ENCODE data around the gene SCNN1G. TPM values are rescaled to one million over a fixed set of nuclear protein-coding genes. Genes with fewer than 3 reads are reported as not detected.

Gene SCNN1G
- total and polyA plus RNA-seq, 2 of the 13 experiments (the other 11 are each of a cell fraction or from before 2014, with no cell fraction given): not detected

- no peak for TF ChIP-seq HMG20B (CRISPR knock-in tag; conservative IDR thresholded peaks at IDR 0.05)
These were observed 52.6 kb downstream of the SCNN1G start (continued) for GRCh38 chr16:23235176-23235575.

GRCh38 chr16:23236983-23237382, 54.4 kb downstream of the SCNN1G start:
- Histone ChIP-seq H3K36me3 (replicated peaks in 1 of 2; ENCODE audit: control insufficient read depth in 1 of 2, insufficient read depth in 2 of 2, low read length in 2 of 2) (no peaks in the 10 kb centered on the region), H3K27ac (ENCODE audit: extremely low read length, insufficient read depth, low read length) (no peak overlapping the region), H2AFZ (ENCODE audit: low read length) (no peak overlapping the region), H3K27me3 (ENCODE audit: control insufficient read depth in 1 of 2, insufficient read depth in 2 of 2, low read length in 2 of 2) (peaks cover 2 to 24% of the 10 kb centered on the region in 2 experiments; a peak in 2 of 5 replicates), H3K4me2 (ENCODE audit: low read depth, low read length) (no peak overlapping the region), H3K79me2 (ENCODE audit: insufficient read depth, low read length) (no peaks in the 10 kb centered on the region), H4K20me1 (ENCODE audit: insufficient read depth, low read length) (no peaks in the 10 kb centered on the region), H3K9me3 (ENCODE audit: low read length) (no peaks in the 10 kb centered on the region), H3K4me3 (replicated peaks in 1 of 3; ENCODE audit: insufficient read depth in 1 of 3, low read depth in 2 of 3, low read length in 3 of 3) (no peak overlapping the region), H3K9ac (ENCODE audit: insufficient read depth, low read depth, low read length) (no peak overlapping the region), H3K4me1 (ENCODE audit: insufficient read depth, low read length) (peaks cover 14% of the 10 kb centered on the region)
- POLR2A ChIA-PET: no interaction called here
- in situ Hi-C loops (cut with HindIII; ENCODE audit: extremely low pct_ligation_motif_present, low pct_unique_long_range_greater_than_20kb): no loop called here
- FAIRE-seq: no peak
- WGBS (ENCODE audit: low lambda C conversion rate): 5% methylated on average over 1 of the region's 1 CpG
- no TSS peak for BruUV-seq (replicated peaks)
- CTCF ChIA-PET (ENCODE audit: low intra/inter-chr PET ratio, low total read pairs): no interaction called here
- no peak for DNase-seq (ENCODE audit: low spot score)
- intact Hi-C loops (cut with micrococcal nuclease; ENCODE audit: unreplicated experiment): no loop called here
- no peak for ATAC-seq
- TF ChIP-seq RAD51 (IDR thresholded peaks at IDR 0.05; ENCODE audit: borderline replicate concordance): peak; percentile 28; the same call in 1 of the 2 replicates
- no peak for TF ChIP-seq ZNF225 (CRISPR knock-in tag; IDR thresholded peaks at IDR 0.05)
- no peak for TF ChIP-seq NAIF1 (CRISPR knock-in tag; IDR thresholded peaks at IDR 0.05; ENCODE audit: borderline replicate concordance)
- 0 out of 2 replicates have a peak, but pooled peaks have one; percentile 56 for TF ChIP-seq TRIM22 (IDR thresholded peaks at IDR 0.05)
- no peak for TF ChIP-seq CREB3 (CRISPR knock-in tag; IDR thresholded peaks at IDR 0.05)
- no peak for TF ChIP-seq SMYD3 (CRISPR knock-in tag; IDR thresholded peaks at IDR 0.05)
- TF ChIP-seq CHD4 (IDR thresholded peaks at IDR 0.05; ENCODE audit: borderline replicate concordance, low read length): no peak
- TF ChIP-seq HHEX (CRISPR knock-in tag; IDR thresholded peaks at IDR 0.05): no peak
- TF ChIP-seq ZNF547 (CRISPR knock-in tag; IDR thresholded peaks at IDR 0.05): no peak
- peak; percentile 18; the same call in 1 of the 2 replicates for TF ChIP-seq ZBTB40 (IDR thresholded peaks at IDR 0.05)
- TF ChIP-seq ZBTB40 (CRISPR knock-in tag; IDR thresholded peaks at IDR 0.05): no peak

All from HepG2 (cell line).